ENCODE results near the gene CTBS. TPM values are rescaled to one million over a fixed set of nuclear protein-coding genes. Genes with fewer than 3 reads are reported as not detected.

The CTBS gene
- total and polyA plus RNA-seq, 2 of the 13 experiments (the other 11 are each of a cell fraction or from before 2014, with no cell fraction given) = 4.7 to 12.4 TPM

- TF ChIP-seq YY1 (IDR thresholded peaks at IDR 0.05; ENCODE audit: insufficient read depth, insufficient replicate concordance, low read depth, low read length) (peak; percentile 16), GFI1 (CRISPR knock-in tag; IDR thresholded peaks at IDR 0.05; ENCODE audit: borderline replicate concordance) (no peak; the same call in 1 of the 2 replicates), AGO1 (IDR thresholded peaks at IDR 0.05; ENCODE audit: low read depth, low read length, poor library complexity, severe bottlenecking) (peak; percentile 95), SRSF4 (IDR thresholded peaks at IDR 0.05; ENCODE audit: low read depth, low read length, poor library complexity, severe bottlenecking) (no peak), HOXA5 (CRISPR knock-in tag; IDR thresholded peaks at IDR 0.05) (peak; percentile 64), NFAT5 (CRISPR knock-in tag; IDR thresholded peaks at IDR 0.05) (peak; percentile 55; the same call in 1 of the 2 replicates), ZNF790 (CRISPR knock-in tag; IDR thresholded peaks at IDR 0.05; ENCODE audit: borderline replicate concordance) (peak; percentile 75; the same call in 1 of the 2 replicates), THRA (CRISPR knock-in tag; IDR thresholded peaks at IDR 0.05; ENCODE audit: borderline replicate concordance) (0 out of 2 replicates have a peak, but pooled peaks have one; percentile 16), BHLHE40 (IDR thresholded peaks at IDR 0.05; ENCODE audit: low read length) (no peak), ZNF839 (CRISPR knock-in tag; IDR thresholded peaks at IDR 0.05; ENCODE audit: borderline replicate concordance) (peak; percentile 34; the same call in 1 of the 2 replicates), THAP8 (CRISPR knock-in tag; IDR thresholded peaks at IDR 0.05; ENCODE audit: borderline replicate concordance) (no peak), GLMP (CRISPR knock-in tag; IDR thresholded peaks at IDR 0.05; ENCODE audit: borderline replicate concordance) (no peak), ATF2 (CRISPR knock-in tag; IDR thresholded peaks at IDR 0.05) (no peak; the same call in 1 of the 2 replicates)
- TF ChIP-seq, protein P1, sequence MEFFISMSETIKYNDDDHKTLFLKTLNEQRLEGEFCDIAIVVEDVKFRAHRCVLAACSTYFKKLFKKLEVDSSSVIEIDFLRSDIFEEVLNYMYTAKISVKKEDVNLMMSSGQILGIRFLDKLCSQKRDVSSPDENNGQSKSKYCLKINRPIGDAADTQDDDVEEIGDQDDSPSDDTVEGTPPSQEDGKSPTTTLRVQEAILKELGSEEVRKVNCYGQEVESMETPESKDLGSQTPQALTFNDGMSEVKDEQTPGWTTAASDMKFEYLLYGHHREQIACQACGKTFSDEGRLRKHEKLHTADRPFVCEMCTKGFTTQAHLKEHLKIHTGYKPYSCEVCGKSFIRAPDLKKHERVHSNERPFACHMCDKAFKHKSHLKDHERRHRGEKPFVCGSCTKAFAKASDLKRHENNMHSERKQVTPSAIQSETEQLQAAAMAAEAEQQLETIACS (CRISPR knock-in tag; IDR thresholded peaks at IDR 0.05) = no peak
- TF ChIP-seq, protein P2, sequence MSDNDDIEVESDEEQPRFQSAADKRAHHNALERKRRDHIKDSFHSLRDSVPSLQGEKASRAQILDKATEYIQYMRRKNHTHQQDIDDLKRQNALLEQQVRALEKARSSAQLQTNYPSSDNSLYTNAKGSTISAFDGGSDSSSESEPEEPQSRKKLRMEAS (IDR thresholded peaks at IDR 0.05) = peak; percentile 82
Observed at GRCh38 chr1:84573967-84574842, at the start of gene CTBS (continued).

Data from HepG2 (cell line).